ENCODE measurements around the gene DPP9.
"Not testable (repeated sequence)": the region's sequence is repeated elsewhere in the genome, so short reads cannot be mapped to it uniquely, and the experiment has no call there.

Gene DPP9

DNA sequence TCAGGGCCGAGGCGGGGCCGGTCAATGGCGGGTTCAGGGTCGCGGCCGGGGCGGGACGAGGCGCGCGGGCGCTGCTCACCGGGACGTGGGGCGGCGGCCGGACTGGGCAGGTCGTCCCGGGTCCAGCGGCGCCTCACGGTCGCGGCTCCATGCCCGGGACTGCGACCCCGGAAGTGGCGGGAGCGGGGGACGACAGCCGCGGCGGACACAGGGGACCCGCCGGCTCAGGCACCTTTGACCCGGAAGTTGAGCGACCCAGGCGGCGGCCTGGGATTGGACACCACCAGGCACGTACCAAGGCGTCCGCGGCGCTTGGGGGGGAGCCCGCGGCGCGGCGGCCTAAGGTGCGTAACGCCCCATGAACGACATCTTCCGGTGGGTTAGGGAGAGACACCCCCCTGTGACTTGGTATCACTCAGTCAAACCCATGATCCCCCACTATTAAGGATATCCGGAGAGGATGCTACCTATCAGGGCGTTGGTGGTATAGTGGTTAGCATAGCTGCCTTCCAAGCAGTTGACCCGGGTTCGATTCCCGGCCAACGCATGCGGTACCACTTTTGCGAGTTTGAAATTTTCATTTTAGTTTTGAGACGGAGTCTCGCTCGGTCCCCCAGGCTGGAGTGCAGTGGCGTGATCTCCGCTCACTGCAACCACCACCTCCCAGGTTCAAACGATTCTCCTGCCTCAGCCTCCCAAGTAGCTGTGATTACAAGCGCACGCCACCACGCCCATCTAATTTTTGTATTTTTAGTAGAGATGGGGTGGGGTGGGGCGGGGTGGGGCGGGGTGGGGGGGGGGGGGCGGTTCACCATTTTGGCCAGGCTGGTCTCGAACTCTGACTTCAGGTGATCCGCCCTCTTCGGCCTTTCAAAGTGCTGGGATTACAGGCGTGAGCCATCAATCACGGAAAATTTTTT is at the start of gene DPP9:
DPP9 (minus strand) TSS at position 248 of the 920 bp plus-strand sequence. CDS start 3,936 bp downstream, outside the sequence.
- peak; percentile 99 for DNase-seq

DNA sequence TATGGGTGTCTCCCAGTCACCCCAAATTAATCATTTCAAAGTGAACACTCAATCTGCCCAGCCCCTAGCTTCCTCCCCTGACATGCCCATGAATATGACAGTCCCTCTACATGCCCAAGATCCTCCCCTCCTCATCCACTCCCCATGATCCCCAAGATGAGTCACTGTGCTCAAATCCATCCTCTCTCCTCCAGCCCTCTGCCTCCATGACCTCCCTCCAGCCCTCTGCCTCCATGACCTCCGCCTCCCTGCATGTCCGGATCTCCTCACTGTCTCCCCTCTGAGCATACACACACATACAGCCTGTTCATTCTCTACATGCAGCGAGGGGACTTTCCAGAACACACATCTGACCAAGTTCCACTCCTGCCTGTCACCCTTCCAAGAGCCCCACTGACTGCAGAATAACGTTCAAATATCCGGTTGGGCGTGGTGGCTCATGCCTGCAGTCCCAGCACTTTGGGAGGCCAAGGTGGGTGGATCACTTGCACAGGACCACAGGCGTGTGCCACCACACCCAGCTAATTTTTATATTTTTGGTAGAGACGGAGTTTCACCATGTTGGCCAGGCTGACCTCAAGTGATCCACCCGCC is 49.5 kb upstream of the DPP9 start:
- DNase-seq, result no peak

DNA sequence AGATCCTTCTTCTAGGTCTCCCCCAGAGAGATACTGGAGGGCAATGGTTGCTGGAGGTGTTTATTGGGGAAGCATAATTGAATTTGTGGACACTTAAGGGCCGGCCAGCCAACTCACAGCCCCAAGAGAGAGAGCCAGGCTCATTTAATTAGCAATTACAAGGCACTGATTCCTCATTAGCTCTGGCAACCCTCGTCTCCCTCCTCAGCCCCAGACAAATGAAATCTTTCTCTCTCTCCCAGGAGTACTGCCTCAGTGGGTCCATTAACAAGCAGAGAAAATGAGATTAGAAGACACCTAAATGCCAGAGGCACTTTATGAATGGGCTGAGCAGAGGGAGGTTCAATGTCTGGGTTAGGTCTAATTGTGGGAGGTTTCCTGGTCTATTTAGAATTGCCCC is 48.9 kb upstream of the DPP9 start:
- no peak for DNase-seq

DNA sequence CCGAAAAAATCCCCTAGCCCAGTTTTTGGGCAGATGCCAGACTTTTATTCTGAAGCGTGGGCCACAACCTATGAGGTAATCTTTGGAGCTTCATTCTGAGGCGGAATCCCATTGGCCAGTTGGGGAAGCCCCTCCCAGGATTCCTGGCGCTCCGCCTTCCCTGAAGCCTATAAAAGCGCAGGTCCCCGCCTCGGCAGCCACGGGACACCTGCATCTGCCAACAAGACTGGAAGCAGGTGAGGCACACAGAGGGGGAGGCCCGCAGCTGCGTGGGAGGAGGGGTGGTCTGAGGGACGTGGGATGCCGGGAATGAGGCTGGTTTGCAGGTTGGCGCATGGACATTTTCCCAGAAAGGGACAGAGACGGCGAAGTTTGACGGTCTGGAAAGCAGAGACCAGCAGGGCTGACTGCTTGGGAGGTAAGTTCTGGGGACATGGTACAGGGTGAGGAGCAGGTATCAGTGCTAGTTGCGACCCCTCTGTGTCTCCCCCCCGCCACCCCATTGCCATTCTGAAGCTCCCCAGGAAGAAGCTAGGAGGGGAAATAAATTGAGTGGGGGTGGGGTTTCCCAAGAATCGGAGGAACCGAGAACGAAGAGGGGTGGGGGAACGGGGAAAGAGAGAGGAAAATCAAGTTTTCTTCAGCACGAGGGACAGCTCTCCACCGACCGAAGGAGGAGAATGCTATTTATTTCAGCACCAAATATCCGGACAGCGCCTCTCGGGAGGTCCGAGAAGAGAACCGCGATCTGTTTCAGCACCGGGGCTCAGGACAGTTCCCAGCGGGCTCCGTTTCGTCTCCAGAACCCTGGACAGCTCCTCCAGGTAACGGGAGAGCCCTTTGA is 45.5 kb upstream of the DPP9 start:
- peak; percentile 83 for DNase-seq

DNA sequence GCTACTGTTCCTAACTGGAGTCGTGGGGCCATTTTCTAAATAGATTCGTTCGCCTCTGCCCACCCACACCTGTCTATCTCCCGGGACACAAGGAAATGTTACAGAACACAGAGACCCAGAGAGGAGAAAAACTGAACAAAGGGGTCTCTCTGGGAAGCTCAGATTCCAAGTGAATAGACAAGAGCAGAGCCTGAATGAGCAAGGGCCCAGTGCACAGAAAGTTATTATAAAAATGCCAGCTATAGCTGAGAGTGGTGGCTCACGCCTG is 40.7 kb upstream of the DPP9 start:
- DNase-seq, result no peak

DNA sequence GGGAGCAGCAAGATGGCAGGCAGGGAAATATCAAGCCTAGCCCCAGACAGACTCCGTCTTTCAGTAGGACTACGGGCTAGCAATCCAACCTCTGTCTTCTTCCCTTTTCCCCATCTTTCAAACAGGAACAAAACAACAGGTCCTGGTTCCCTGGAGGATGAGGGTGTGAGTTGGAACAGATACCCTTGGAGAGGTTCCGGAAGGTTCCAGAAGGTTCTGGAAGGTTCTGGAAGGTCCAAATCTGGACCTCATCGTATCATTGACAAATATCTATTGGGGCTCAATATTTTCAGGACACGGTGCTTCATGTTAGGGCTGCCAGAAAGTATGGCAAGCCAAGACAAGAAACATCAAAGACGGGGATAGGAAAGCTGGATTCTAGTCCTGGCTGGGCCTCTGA is 39.4 kb upstream of the DPP9 start:
- DNase-seq, result no peak

DNA sequence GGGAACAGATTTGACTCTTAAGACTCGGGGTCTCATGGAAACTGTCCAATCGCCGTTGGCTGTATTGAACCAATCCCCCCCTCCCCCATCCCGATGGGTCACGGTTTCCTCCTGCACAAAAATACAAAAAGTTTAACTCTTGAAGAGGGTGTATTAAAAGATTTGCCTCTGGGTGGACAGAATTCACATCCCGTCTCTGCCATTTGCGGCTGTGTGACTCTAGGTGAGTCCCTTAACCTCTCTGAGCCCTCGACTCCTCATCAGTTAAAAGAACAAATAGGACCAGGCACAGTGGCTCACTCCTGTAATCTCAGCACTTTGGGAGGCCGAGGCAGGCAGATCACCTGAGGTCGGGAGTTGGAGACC is 36.6 kb upstream of the DPP9 start:
- DNase-seq, result no peak

DNA sequence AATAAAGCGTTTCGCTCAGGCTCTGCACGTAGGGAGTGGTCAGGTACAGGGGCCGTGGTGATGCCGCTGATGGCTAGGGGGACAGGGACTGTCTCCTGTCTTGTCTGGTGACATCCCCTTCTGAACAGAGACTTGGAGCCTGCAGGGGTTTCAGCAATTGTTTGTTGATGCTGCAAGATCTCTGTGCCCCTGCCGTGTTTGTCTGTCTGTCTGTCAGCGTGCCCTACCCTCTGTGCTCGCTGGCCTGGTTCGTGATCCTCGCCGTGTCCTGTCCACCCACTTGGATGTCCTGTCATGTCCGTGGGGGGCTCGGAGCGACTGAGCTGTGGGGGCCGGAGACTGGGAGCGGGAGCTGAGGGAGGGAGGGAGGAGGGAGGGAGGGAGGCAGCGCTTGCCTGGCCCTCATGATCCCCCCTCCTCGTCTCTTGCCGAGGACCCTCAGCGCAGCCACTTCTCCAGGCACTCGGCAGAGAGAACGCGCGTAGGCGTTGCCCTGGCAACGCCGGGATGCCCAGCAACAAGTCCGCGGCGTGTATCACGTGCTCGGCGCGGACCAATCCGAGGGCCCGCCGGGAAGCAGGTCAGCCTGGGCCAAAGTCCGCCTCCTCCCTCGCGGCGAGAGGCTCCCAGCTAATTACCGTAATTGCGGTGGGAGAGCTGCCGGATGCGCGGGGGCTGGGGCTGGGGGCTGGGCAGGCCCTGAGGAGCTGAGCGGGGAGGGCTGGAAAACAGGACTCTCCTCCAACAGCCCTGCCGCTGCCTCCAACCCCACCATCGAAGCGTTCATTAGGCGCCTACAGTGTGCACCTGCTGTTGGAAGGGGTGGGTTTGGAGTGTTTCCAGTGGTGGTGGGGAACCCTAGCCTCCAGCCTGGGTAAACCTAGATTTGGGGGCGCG is 36.0 kb upstream of the DPP9 start:
- DNase-seq, result peak; percentile 79

DNA sequence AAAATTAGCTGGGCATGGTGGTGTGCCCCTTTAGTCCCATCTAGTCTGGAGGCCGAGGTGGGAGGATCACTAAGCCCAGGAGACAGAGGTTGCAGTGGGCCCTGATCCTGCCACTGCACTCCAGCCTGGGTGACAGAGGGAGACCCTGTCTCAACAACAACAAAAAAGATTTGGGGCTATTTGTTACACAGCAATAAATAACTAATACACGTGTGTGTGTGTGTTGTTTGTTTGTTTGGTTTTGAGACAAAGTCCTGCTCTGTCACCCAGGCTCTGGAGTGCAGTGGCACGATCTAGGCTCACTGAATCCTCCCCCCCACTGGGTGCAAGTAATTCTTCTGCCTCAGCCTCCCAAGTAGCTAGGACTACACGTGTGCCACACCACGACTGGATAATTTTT is 35.0 kb upstream of the DPP9 start:
- no peak for DNase-seq

DNA sequence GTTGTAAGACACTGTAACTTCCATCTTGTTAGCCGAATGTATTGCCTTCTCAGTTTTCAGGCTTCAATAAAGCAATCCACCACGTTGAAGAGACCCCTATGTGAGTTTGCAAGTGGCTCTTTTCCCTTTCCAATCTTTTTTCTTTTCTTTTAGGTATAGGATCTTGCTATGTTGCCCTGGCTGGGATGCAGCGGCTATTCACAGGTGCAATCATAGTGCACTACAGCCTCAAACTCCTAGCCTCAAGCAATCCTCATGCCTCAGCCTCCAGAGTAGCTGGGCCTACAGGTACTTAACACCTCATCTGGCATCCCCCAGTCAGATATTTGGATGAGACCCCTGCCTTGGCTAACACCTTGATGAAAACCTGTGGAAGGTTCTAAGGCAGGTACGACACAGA is 34.4 kb upstream of the DPP9 start:
- no peak for DNase-seq

DNA sequence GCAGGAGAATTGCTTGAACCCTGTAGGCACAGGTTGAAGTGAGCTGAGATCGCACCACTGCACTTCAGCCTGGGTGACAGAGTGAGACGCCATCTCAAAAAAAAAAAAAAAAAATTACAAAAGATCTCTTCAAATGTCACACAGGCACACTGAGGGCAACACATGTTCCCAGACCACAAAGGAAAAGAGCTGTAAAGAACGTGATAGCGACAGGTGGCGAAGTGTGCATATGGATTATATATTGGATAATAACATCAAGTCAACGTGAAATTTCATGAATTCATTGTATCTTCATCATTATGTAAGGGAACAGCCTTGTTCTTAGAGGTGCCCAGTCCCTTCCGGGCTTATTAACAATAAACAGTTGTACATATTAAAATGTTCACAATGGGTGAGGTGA is 31.8 kb upstream of the DPP9 start:
- DNase-seq, result no peak

DNA sequence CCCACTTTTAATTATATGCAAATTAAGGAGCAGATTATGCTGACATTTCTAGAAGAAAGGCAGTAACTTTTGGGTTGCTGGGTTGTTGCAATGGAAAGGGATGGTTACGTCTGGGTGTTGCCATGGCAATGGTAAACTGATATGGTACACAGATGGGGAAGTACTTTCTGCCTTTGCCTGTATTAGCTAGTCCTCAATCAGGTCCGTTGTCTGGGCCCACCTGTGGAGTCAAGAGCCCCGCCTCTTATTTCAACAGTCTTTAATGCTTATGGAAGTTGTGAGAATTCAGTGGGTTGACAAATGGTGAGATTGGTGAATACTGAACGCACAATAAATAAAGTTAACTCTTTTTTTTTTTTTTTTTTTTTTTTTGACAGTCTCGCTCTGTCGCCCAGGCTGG is 30.6 kb upstream of the DPP9 start:
- no peak for DNase-seq

DNA sequence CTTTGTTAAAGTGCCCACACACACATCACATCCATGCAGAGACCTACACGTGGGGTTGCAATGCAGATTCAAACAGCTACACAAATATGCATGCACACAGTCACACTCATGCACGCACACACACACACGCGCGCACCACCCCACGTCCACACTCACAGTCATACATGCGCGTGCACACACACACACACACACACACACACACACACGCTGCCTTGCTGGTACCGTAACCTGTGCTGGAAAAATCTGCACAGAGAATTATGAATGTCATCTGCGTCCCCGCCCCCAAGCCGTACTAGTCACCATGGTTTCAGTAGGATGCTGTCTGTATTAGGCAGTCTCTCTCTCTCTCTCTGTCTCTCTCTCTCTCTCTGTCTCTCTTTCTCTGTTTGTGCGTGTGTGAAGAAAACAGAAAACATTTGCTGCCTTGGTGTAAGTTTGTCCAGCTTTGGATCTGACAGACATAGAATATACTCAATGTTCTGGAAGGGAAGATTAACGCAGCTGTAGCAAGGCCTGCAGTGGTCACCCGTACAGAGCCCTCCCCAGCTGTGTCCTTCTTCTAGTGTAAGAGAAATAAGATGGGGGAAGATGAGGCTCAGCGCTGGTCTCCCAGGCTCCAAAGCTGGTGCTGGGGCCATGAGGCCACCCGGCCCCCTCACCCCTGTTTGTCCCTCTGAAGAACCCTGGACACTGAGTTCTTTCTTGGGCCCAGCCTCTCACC is 26.4 kb upstream of the DPP9 start:
- no peak for DNase-seq

DNA sequence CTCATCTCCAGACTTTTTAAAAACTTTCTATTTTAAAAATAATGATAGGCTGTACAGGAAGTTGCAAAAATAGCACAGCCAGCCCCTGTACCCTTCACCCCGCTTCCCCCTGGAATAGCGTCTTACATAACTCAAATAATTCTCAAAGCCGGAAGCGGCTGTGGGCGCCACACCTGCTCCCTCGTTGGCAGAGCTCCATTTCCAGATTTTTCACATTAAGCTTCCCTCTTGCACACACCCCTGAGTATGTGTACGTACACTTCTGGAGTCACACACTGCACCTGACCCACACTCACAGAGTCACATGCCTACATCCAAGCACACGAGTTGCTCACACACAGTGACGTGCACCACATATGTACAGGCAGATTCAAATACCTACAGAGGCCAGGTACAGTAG is 24.9 kb upstream of the DPP9 start:
- no peak for DNase-seq

DNA sequence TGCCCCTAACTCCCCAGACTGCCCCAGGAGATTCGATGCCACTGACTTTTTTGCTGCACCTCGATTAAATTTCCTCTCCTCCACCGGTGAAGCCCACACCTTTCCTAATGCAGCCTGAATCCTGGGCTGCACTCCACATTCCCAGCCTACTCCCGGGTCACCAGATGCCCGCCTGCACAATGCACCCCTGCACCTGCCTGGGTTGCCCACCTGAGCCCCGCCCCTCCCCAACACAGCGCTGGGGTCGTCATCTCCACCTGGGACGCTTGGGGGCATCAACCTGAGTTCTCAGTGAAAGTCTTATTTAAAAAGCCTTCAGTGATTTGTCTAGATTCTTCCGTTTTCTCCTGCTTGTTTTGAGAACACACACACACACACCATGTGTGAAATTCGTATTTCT is 24.5 kb upstream of the DPP9 start:
- DNase-seq, result no peak

DNA sequence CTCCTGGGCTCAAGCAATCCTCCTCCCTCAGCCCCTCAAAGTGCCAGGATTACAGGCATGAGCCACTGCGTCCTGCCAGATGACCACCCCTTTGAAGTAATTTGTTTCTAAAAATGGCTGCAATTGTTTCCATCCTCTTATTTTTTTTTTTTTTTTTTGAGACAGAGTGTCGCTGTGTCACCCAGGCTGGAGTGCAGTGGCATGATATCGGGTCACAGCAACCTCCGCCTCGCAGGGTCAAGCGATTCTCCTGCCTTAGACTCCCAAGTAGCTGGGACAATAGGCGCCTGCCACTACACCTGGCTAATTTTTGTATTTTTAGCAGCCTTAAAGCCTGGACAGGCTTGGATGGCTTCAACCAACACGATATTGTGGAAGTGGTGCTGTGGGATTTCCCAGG is 22.3 kb upstream of the DPP9 start:
- DNase-seq, result no peak

DNA sequence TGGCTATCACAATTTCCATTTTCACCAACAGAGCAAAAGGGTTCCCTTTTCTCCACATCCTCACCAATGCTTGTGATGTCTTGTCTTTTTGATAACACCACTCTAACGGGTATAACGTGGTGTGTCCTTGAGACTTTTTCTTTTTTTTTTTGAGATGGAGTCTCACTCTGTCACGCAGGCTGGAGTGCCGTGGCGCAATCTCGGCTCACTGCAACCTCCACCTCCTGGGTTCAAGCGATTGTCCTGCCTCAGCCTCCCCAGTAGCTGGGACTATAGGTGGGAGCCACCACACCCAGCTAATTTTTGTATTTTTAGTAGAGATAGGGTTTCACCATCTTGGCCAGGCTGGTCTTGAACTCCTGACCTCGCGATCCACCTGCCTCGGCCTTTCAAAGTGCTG is 21.5 kb upstream of the DPP9 start:
- DNase-seq, result not testable (repeated sequence)

DNA sequence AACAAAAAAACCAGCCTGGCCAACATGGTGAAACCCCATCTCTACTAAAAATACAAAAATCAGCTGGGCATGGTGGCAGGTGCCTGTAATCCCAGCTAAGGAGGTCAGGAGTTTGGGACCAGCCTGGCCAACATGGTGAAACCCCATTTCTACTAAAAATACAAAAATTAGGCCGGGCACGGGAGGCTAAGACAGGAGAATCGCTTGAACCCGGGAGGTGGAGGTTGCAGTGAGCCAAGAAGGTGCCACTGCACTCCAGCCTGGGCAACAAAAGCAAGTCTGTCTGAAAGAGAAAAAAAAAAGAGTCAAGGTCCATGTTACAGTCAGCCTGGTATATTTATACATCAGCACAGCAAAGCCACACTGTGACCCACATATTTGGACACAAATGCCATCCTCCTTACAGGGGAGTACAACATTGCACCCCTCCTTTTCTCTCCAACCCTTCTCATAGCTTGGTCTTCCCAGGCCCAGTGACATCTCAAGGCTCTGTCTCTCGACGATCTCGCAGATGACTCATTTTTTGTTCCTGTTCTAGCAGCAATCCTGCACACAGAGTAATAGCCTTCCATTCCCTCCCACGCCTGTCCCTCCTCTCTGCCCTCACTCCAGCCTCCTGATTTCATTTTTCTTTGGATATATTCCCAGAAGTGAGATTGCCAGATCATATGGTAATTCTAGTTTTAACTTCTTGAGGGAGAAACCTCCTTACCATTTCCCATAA is 21.0 kb upstream of the DPP9 start:
- peak; percentile 81 for DNase-seq

DNA sequence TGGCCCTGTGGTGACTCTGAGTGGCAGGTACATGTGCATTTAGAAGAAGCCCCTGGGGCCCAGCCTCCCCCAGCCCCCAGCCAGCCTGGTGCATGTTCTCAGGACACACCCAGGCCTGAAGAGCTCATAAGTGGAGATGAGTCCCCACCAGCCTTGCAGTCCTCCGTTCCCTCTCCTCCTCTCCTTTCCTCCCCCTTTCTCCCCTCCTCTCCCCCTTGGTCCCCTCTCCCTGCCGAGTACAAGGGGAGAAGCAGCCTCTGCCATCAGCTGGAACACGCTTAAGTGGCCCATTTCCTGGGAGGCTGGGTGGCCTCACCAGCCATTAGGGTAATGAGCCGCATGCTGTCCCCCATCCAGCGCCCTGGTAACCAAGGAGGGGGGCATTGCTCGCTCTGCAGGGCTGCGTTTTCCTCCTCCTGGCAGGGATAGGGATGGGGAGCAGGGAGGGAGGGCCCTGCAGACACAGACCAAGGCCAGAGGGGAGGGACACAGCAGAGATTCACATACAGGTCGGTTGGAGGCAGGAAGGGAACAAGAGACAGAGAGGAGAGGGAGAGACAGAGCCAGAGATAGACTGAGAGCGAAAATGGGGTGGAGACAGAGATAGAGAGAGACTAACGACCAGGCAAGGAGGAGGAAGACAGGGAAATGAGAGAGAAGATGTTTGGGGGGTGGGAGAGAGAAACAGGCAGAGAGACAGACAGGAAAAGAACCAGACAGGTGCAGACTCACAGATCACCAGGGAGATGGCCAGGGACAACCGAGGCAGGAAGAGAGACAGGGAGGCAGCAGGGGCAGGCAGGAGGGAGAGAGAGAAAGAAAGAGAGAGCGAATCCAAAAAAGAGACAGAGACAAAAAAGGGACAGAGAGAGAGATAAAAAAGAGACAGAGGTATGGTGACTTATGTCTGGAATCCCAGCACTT is 19.3 kb upstream of the DPP9 start:
- no peak for DNase-seq

DNA sequence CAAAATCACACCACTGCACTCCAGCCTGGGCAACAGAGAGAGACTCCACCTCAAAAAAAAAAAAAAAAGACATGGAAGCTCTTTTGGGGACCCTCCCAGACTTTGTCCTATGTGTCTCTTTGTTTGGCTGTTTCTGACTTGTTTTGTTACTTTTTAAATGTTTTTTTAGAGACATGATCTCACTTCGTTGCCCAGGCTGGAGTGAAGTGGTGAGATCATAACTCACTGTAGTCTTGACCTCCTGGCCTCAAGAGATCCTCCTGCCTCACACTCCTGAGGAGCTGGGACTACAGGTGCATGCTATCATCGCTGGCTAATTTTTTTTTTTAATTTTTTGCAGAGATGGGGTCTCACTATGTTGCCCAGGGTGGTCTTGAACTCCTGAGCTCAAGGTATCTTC is 16.4 kb upstream of the DPP9 start:
- DNase-seq, result no peak

Measured in fibroblast of skin of right quadriceps (primary cell).